ENCODE data around the gene TTPAL. TPM values are rescaled to one million over a fixed set of nuclear protein-coding genes. Genes with fewer than 3 reads are reported as not detected.
A peak's percentile ranks its signal among the peaks of the same experiment; 100 is the strongest.
"Not testable (repeated sequence)": the region's sequence is repeated elsewhere in the genome, so short reads cannot be mapped to it uniquely, and the experiment has no call there.

TTPAL gene
- total RNA-seq, 3 donors from 2014 or later, result 24.3 to 25.3 (median 25.3) TPM

- H3K4me1 Mint-ChIP-seq (ENCODE audit: low read depth), result peaks cover 4% of the 10 kb centered on the region
- H3K36me3 Mint-ChIP-seq (ENCODE audit: insufficient read depth), result no peaks in the 10 kb centered on the region
- no peak overlapping the region for H3K4me3 Mint-ChIP-seq
- no peaks in the 10 kb centered on the region for H3K9me3 Mint-ChIP-seq
- DNase-seq, result no peak
- ATAC-seq, result no peak
- H3K27me3 Mint-ChIP-seq (ENCODE audit: low read depth), result peaks cover 2% of the 10 kb centered on the region
These were observed 5.3 kb upstream of the TTPAL start for GRCh38 chr20:44470327-44470726.

DNA sequence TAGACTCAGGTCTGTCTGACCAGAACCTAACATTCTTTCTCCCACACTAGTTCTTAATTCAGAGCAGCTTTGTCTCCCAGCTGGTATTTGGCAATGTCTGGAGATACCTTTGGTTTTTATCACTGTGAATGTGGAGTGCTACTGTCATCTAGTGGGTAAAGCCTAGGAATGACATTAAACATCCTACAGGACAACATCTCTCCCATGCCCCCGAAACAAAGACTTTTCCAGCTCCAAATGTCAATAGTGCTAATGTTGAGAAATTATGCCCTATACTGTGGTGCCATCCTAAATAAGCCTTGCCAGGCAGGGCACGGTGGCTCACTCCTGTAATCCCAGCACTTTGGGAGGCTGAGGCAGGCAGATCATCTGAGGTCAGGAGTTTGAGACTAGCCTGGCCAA lies 4.2 kb upstream of the TTPAL start:
- DNase-seq, result no peak
- Mint-ChIP-seq H3K9me3 (no peaks in the 10 kb centered on the region), H3K36me3 (ENCODE audit: insufficient read depth) (no peaks in the 10 kb centered on the region), H3K4me1 (ENCODE audit: low read depth) (peaks cover 14% of the 10 kb centered on the region), H3K4me3 (no peak overlapping the region), H3K27me3 (ENCODE audit: low read depth) (peaks cover under 1% of the 10 kb centered on the region)
- ATAC-seq, result no peak

- H3K4me1 Mint-ChIP-seq (ENCODE audit: low read depth), result peaks cover 22% of the 10 kb centered on the region
- not testable (repeated sequence) for H3K27me3 Mint-ChIP-seq (ENCODE audit: low read depth); H3K36me3 Mint-ChIP-seq (ENCODE audit: insufficient read depth); DNase-seq; ATAC-seq; H3K9me3 Mint-ChIP-seq; H3K4me3 Mint-ChIP-seq
These were observed 3.4 kb upstream of the TTPAL start for GRCh38 chr20:44472283-44472682.

GRCh38 chr20:44475372-44475693 lies 341 bp upstream of the TTPAL start:
- no peak for DNase-seq
- H3K27me3 Mint-ChIP-seq (ENCODE audit: low read depth), result no peaks in the 10 kb centered on the region
- H3K36me3 Mint-ChIP-seq (ENCODE audit: insufficient read depth), result no peaks in the 10 kb centered on the region
- ATAC-seq, result no peak
- H3K4me1 Mint-ChIP-seq (ENCODE audit: low read depth), result peaks cover 25% of the 10 kb centered on the region
- peak overlapping the region; percentile 95 for H3K4me3 Mint-ChIP-seq
- H3K9me3 Mint-ChIP-seq, result no peaks in the 10 kb centered on the region

GRCh38 chr20:44477151-44477550 lies 1.5 kb downstream of the TTPAL start:
- H3K4me1 Mint-ChIP-seq (ENCODE audit: low read depth), result peaks cover 25% of the 10 kb centered on the region
- H3K4me3 Mint-ChIP-seq, result peak overlapping the region; percentile 95
- peaks cover 11% of the 10 kb centered on the region for H3K36me3 Mint-ChIP-seq (ENCODE audit: insufficient read depth)
- no peaks in the 10 kb centered on the region for H3K27me3 Mint-ChIP-seq (ENCODE audit: low read depth)
- no peaks in the 10 kb centered on the region for H3K9me3 Mint-ChIP-seq
- no peak for ATAC-seq
- DNase-seq, result no peak

DNA sequence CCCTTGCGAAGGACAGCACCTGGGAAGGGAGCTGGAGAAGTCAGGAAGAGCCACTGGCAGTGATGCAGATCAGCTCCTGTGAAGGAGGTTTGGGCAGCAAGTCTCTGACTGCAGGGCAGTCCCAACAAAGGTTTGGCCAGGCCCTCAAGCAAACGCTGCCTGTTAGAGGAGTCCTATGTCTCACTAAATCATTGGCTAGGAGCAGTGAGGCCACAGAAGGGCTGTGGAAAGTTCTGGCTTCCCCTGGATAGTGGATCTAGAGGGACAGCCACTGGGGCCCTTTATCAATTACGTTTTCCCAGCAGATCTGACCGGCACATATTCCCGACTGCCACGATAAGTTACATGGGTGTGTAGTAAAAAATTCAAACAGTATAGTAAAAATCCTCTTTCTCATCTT lies 2.5 kb downstream of the TTPAL start:
- H3K9me3 Mint-ChIP-seq, result no peaks in the 10 kb centered on the region
- ATAC-seq, result no peak
- DNase-seq, result no peak
- H3K36me3 Mint-ChIP-seq (ENCODE audit: insufficient read depth), result peaks cover 11% of the 10 kb centered on the region
- H3K4me3 Mint-ChIP-seq, result no peak overlapping the region
- H3K4me1 Mint-ChIP-seq (ENCODE audit: low read depth), result peaks cover 25% of the 10 kb centered on the region
- H3K27me3 Mint-ChIP-seq (ENCODE audit: low read depth), result no peaks in the 10 kb centered on the region

DNA sequence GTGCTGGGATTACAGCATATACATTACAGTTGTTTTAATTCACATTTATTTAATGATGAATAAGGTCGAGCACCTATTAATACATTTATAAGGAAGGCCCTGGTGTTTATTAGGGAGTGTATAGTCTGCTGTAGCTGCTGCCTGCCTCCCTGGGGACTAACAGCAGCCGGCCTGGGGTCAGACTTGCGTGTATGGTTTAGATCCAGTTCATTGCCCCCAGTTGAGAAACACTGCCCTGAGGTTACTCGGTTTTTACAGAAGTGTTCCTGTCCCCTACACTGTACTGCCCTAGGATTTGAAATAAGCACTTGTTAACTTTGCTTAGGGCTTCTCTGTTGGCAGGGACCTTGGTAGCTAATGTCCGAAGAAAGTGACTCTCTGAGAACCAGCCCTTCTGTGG lies 4.0 kb downstream of the TTPAL start:
- Mint-ChIP-seq H3K4me1 (ENCODE audit: low read depth) (peaks cover 25% of the 10 kb centered on the region), H3K9me3 (no peaks in the 10 kb centered on the region), H3K27me3 (ENCODE audit: low read depth) (no peaks in the 10 kb centered on the region), H3K4me3 (no peak overlapping the region), H3K36me3 (ENCODE audit: insufficient read depth) (peaks cover 11% of the 10 kb centered on the region)
- no peak for ATAC-seq
- no peak for DNase-seq

- Mint-ChIP-seq H3K4me1 (ENCODE audit: low read depth) (peaks cover 25% of the 10 kb centered on the region), H3K4me3 (no peak overlapping the region), H3K9me3 (no peaks in the 10 kb centered on the region), H3K36me3 (ENCODE audit: insufficient read depth) (peaks cover 12% of the 10 kb centered on the region), H3K27me3 (ENCODE audit: low read depth) (no peaks in the 10 kb centered on the region)
- DNase-seq, result no peak
- ATAC-seq, result no peak
These were observed 4.4 kb downstream of the TTPAL start for GRCh38 chr20:44480097-44480496.

- no peaks in the 10 kb centered on the region for H3K9me3 Mint-ChIP-seq
- DNase-seq (no peak), ATAC-seq (no peak)
- H3K27me3 Mint-ChIP-seq (ENCODE audit: low read depth), result no peaks in the 10 kb centered on the region
- H3K4me3 Mint-ChIP-seq, result no peak overlapping the region
- peaks cover 10% of the 10 kb centered on the region for H3K4me1 Mint-ChIP-seq (ENCODE audit: low read depth)
- H3K36me3 Mint-ChIP-seq (ENCODE audit: insufficient read depth), result peaks cover 22% of the 10 kb centered on the region
These were observed 6.2 kb downstream of the TTPAL start for GRCh38 chr20:44481719-44482416.

DNA sequence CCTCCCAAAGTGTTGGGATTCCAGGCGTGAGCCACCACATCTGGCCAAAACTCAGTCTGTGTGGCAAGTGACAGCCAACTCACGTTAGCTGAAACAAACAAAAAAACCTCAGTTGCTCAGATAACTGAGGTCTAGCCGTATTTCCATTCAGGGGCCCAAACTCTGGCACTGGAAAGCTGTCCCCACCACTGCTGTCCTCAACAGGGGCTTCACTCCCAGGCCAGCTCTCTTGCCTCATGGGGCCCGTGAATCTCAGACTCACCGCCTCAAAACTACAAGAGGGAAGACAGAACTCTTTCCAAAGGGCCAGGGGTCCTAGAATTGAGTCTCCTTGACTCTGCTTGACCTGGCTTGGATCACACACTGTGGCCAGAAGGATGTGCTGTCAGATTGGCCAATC lies 7.4 kb downstream of the TTPAL start:
- H3K4me1 Mint-ChIP-seq (ENCODE audit: low read depth), result peaks cover 4% of the 10 kb centered on the region
- no peak for DNase-seq
- peaks cover 22% of the 10 kb centered on the region for H3K36me3 Mint-ChIP-seq (ENCODE audit: insufficient read depth)
- no peak overlapping the region for H3K4me3 Mint-ChIP-seq
- H3K27me3 Mint-ChIP-seq (ENCODE audit: low read depth), result no peaks in the 10 kb centered on the region
- no peaks in the 10 kb centered on the region for H3K9me3 Mint-ChIP-seq
- no peak for ATAC-seq

DNA sequence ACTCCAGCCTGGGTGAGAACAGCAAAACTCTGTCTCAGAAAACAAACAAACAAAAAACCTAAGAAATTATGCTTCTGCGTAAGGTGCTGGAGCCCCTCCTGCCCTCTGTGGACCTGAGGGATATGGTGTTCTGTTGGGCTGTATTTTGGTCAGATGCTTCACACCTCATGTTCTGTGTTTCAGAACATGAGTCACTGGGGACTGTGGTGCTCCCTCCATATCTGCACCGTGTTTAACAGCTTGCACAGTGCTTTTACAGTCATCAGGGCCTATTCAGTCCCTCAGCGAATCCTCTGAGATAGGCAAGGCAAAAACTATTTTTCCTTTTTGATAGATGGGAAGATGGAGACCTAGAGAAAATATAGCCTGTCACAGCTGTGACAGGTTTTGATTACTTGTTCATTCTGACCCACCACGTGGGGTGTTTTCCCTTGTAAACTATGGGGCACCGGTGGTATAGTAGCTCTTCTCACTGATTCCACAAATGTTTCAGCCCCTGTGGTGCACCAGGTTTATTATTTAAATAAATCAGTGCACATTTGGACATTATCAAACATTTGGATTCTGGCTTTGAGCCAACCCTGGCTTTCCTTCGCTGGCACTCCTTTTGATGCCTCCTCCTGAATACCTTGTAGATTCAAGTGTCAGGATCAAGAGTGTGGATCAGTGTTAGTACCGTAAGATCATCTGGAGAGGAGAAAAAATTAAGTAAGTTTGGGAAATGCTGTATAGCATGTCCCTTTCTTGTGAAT lies 9.6 kb downstream of the TTPAL start:
- Mint-ChIP-seq H3K9me3 (no peaks in the 10 kb centered on the region), H3K36me3 (ENCODE audit: insufficient read depth) (peaks cover 40% of the 10 kb centered on the region), H3K4me1 (ENCODE audit: low read depth) (peaks cover 16% of the 10 kb centered on the region), H3K4me3 (no peak overlapping the region), H3K27me3 (ENCODE audit: low read depth) (no peaks in the 10 kb centered on the region)
- ATAC-seq, result peak; percentile 71 to 72
- no peak for DNase-seq

DNA sequence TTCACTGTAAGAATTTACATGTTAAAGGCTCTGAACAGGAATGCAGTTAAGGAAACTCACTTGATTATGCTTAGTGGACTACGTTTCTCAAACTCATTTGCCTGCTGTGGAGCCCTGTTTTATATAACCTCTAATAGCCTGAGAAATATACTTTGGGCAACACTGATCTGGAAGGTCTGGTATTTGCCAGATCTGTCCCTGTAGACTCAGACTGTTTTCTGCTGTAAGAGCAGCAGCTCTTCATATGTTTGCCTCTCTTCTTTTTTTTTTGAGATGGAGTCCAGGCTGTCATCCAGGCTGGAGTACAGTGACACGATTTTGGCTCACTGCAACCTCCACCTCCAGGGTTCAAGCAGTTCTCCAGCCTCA lies 10.1 kb downstream of the TTPAL start:
- H3K27me3 Mint-ChIP-seq (ENCODE audit: low read depth), result no peaks in the 10 kb centered on the region
- peaks cover 41% of the 10 kb centered on the region for H3K36me3 Mint-ChIP-seq (ENCODE audit: insufficient read depth)
- H3K4me1 Mint-ChIP-seq (ENCODE audit: low read depth), result peaks cover 18% of the 10 kb centered on the region
- H3K4me3 Mint-ChIP-seq, result no peak overlapping the region
- no peaks in the 10 kb centered on the region for H3K9me3 Mint-ChIP-seq
- ATAC-seq, result no peak
- no peak for DNase-seq

- H3K9me3 Mint-ChIP-seq, result no peaks in the 10 kb centered on the region
- no peak for DNase-seq
- peaks cover 29% of the 10 kb centered on the region for H3K4me1 Mint-ChIP-seq (ENCODE audit: low read depth)
- H3K4me3 Mint-ChIP-seq, result no peak overlapping the region
- peaks cover 47% of the 10 kb centered on the region for H3K36me3 Mint-ChIP-seq (ENCODE audit: insufficient read depth)
- ATAC-seq, result no peak
- H3K27me3 Mint-ChIP-seq (ENCODE audit: low read depth), result no peaks in the 10 kb centered on the region
These were observed 12.9 kb downstream of the TTPAL start for GRCh38 chr20:44488551-44488950.

DNA sequence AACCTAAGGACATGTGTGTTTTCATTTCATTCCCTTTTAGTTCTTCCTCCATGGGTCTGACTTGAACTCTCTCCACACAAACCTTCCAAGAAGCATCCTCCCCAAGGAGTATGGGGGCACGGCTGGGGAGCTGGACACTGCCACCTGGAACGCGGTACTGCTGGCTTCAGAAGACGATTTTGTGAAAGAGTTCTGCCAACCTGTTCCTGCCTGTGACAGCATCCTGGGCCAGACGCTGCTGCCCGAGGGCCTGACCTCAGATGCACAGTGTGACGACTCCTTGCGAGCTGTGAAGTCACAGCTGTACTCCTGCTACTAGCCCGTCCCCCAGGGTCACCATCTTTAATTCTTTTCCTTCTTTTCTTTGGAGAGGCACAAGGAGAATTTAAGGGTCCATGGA lies 13.5 kb downstream of the TTPAL start:
- no peaks in the 10 kb centered on the region for H3K27me3 Mint-ChIP-seq (ENCODE audit: low read depth)
- DNase-seq (no peak), ATAC-seq (no peak)
- H3K36me3 Mint-ChIP-seq (ENCODE audit: insufficient read depth), result peaks cover 51% of the 10 kb centered on the region
- H3K4me3 Mint-ChIP-seq, result no peak overlapping the region
- H3K9me3 Mint-ChIP-seq, result no peaks in the 10 kb centered on the region
- H3K4me1 Mint-ChIP-seq (ENCODE audit: low read depth), result peaks cover 32% of the 10 kb centered on the region

DNA sequence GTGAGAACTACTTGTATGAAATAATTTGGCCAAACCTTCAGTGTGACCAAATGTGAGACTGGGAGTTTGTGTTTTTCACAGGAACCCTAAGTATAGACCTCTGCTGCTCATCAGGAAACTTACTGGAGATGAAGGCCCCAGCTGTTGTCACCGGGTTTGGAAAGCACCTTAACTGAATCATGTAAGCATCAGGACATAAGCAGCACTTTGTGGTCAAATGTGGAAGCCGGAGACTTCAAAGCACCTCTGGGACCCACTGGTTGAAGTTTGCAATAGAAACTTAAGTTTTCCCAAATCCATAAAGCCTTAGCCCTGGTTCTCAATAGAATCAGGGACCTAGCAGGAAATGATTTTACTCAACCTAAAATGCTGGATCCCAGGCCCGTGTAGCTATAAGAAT lies 14.3 kb downstream of the TTPAL start:
- peaks cover 56% of the 10 kb centered on the region for H3K36me3 Mint-ChIP-seq (ENCODE audit: insufficient read depth)
- no peak for DNase-seq
- peak; percentile 40 to 55 for ATAC-seq
- no peaks in the 10 kb centered on the region for H3K27me3 Mint-ChIP-seq (ENCODE audit: low read depth)
- no peak overlapping the region for H3K4me3 Mint-ChIP-seq
- peaks cover 38% of the 10 kb centered on the region for H3K4me1 Mint-ChIP-seq (ENCODE audit: low read depth)
- H3K9me3 Mint-ChIP-seq, result no peaks in the 10 kb centered on the region

Data from activated T-cell treated with anti-CD3 and anti-CD28 coated beads, Interleukin-2, amount 50 U/mL, for 4 hours (primary cell).